Measurements from ENCODE around the gene SLFN12.

DNA sequence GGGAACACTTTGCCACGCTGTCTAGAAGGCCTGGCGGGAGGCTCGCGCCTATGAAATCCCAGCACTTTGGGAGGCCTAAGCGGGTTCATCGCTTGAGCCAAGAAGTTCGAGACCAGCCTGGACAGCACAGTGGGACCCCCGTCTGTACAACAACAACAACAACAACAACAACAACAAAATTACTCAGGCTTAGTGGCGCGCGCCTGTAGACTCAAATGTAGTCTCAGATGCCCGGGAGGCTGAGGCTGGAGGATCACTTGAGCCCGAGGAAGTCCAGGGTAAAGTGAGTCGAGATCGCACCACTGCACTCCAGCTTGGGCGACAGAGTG lies 16.6 kb upstream of the SLFN12 start:
- TF ChIP-seq POLR2A (IDR thresholded peaks at IDR 0.05) (no peak), POLR2AphosphoS5 (IDR thresholded peaks at IDR 0.05) (no peak), EP300 (IDR thresholded peaks at IDR 0.05) (no peak)
- TF ChIP-seq, protein P1, sequence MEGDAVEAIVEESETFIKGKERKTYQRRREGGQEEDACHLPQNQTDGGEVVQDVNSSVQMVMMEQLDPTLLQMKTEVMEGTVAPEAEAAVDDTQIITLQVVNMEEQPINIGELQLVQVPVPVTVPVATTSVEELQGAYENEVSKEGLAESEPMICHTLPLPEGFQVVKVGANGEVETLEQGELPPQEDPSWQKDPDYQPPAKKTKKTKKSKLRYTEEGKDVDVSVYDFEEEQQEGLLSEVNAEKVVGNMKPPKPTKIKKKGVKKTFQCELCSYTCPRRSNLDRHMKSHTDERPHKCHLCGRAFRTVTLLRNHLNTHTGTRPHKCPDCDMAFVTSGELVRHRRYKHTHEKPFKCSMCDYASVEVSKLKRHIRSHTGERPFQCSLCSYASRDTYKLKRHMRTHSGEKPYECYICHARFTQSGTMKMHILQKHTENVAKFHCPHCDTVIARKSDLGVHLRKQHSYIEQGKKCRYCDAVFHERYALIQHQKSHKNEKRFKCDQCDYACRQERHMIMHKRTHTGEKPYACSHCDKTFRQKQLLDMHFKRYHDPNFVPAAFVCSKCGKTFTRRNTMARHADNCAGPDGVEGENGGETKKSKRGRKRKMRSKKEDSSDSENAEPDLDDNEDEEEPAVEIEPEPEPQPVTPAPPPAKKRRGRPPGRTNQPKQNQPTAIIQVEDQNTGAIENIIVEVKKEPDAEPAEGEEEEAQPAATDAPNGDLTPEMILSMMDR (IDR thresholded peaks at IDR 0.05), result no peak

Data from upper lobe of left lung (tissue), 4 donors.